Measurements from ENCODE around the gene FGF22.
A peak's percentile ranks its signal among the peaks of the same experiment; 100 is the strongest.

Gene FGF22

GRCh38 chr19:644789-645188 is 5.1 kb downstream of the FGF22 start:
- DNase-seq: no peak

- no peak for DNase-seq
These were observed 6.5 kb downstream of the FGF22 start for GRCh38 chr19:645912-646778.

- DNase-seq: no peak
These were observed 7.3 kb downstream of the FGF22 start for GRCh38 chr19:646779-647565.

GRCh38 chr19:647566-648284 is 8.0 kb downstream of the FGF22 start:
- no peak for DNase-seq

GRCh38 chr19:648305-648704 is 8.6 kb downstream of the FGF22 start:
- DNase-seq: no peak

GRCh38 chr19:648904-649801 is 9.5 kb downstream of the FGF22 start:
- no peak for DNase-seq

GRCh38 chr19:650121-650520 is 10.4 kb downstream of the FGF22 start:
- DNase-seq: no peak

GRCh38 chr19:651114-651818 is 11.6 kb downstream of the FGF22 start:
- DNase-seq: no peak

GRCh38 chr19:651991-652390 is 12.3 kb downstream of the FGF22 start:
- no peak for DNase-seq

GRCh38 chr19:652467-653389 is 13.0 kb downstream of the FGF22 start:
- no peak for DNase-seq

GRCh38 chr19:653425-653824 is 13.7 kb downstream of the FGF22 start:
- no peak for DNase-seq

- DNase-seq: no peak
These were observed 16.0 kb downstream of the FGF22 start for GRCh38 chr19:655691-656090.

GRCh38 chr19:656751-657559 is 17.3 kb downstream of the FGF22 start:
- no peak for DNase-seq

GRCh38 chr19:657611-658010 is 17.9 kb downstream of the FGF22 start:
- no peak for DNase-seq

GRCh38 chr19:658059-658839 is 18.6 kb downstream of the FGF22 start:
- no peak for DNase-seq

GRCh38 chr19:658916-659839 is 19.5 kb downstream of the FGF22 start:
- DNase-seq: peak; percentile 34 to 50

- DNase-seq: no peak
These were observed 21.2 kb downstream of the FGF22 start for GRCh38 chr19:660793-661426.

Measured in activated CD4-positive, alpha-beta T cell treated with anti-CD3 and anti-CD28 coated beads for 4 hours (primary cell).